GM19397 (cell line): ENCODE measurements around the gene POFUT2.

Experiments used
- ATAC-seq: cut with Tn5 transposase; IDR thresholded peaks from one replicate; pipeline ENCODE4 v1.9.1; 2021; ENCODE audit warnings: mild to moderate bottlenecking, moderate library complexity; ENCODE audit not compliant: unreplicated experiment

The POFUT2 gene

GRCh38 chr21:45283611-45284455 is 3.9 kb downstream of the POFUT2 start:
- no peak for ATAC-seq

GRCh38 chr21:45283035-45283610 is 4.6 kb downstream of the POFUT2 start:
- no peak for ATAC-seq

DNA sequence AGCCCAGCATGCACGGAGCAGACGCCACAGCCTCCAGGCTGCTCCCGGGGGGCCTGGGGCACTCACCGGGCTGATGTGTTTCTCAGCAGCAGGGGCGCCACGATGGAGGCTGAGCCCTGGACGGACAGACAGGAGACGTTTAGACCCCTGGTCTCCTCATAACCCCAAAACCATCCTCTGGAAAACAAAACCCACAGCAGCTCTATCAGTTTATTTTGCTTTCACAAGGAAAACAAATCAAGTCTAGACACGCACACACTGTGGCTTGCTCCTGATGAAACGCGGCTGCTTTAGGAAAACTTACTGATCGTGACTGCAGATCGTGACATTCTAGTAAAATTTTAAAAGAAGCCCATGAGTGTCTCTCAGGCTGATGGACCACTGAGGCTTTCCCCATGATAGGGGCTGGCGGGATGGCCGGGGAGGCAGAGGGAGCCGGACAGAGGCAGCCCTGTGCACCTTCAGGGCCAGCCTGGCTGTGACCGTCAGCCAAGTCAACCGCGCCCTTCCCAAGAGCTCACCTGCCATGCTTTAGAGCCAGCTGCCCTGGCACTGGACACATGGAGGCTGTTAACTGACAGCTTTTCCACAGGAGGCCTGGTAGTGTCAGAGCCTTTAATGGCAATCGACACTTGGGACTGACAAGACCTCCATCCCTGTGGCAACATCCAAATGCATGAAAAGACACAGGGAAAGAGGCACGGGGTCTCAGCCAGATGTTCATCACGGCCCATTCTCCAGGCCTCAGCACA is 5.2 kb downstream of the POFUT2 start:
- no peak for ATAC-seq

DNA sequence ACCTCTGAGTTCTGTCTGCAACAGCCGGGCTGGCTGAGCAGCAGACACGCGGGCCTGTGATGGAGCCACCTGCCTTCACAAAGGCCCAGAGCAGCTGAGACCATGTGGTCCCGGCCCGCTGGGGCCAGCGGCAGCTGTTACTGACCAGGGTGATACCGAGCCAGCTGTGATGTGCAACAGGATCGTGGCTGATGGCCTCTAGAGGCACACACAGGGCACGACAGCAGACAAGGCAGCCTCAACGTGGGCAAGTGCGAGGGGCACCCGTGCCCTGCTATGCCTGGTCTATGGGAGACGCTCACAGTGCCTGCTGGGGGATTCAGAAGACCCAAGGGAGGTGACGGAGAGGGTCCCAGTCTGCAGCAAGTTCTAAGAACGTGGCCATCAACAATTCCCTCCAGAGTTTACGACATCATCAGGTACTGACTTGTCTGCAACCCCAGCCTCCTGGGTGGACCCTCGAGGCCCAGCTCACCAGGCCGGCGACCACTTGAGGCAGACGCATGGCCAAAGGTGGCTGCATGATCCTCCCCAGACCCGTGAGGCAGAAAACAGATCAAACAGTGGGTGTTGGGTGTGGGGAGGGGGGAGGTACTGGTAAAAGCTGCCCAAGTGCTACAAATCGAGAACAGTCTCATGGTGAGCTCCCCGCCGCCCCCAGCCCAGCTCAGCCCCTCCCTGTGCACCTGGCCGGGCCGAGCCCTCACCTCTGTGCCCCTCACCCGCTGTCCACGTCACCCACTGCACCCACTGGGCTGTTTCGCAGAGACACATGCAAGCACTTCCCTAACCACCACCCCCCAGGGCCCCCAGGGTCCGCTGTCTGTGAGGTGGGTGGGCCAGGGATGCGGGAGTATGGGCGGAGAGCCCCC is 6.0 kb downstream of the POFUT2 start:
- no peak for ATAC-seq

- ATAC-seq, result no peak
Measured at GRCh38 chr21:45280969-45281368, 6.7 kb downstream of the POFUT2 start.

DNA sequence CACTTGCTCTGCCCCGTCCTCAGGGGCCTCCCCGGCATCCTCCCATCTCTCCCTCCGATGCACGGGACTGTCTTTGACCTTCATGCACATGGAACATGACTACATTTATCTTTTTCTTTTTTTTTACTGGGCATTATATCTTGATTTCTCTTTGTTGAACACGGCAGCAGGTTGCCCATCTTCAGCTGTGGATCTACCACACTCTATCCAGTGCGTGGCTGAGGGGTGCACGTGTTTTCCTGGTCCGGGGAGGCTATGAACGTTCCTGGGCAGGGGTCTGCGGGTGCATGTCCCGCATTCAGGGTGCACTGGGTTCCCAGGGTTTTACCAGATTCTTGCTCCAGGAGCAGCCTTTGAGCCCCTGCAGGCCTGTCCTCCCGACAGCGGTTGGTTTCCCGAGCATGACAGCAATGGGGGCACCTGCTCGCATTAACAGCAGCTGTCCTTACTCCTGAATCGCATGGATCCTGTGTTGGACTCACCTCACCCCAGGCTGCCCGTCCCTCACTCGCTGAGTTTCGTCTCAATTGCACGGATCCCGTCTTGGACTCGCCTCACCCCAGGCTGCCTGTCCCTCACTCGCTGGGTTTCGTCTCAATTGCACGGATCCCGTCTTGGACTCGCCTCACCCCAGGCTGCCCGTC is 7.4 kb downstream of the POFUT2 start:
- no peak for ATAC-seq

- no peak for ATAC-seq
Measured at GRCh38 chr21:45279446-45280177, 8.1 kb downstream of the POFUT2 start.

DNA sequence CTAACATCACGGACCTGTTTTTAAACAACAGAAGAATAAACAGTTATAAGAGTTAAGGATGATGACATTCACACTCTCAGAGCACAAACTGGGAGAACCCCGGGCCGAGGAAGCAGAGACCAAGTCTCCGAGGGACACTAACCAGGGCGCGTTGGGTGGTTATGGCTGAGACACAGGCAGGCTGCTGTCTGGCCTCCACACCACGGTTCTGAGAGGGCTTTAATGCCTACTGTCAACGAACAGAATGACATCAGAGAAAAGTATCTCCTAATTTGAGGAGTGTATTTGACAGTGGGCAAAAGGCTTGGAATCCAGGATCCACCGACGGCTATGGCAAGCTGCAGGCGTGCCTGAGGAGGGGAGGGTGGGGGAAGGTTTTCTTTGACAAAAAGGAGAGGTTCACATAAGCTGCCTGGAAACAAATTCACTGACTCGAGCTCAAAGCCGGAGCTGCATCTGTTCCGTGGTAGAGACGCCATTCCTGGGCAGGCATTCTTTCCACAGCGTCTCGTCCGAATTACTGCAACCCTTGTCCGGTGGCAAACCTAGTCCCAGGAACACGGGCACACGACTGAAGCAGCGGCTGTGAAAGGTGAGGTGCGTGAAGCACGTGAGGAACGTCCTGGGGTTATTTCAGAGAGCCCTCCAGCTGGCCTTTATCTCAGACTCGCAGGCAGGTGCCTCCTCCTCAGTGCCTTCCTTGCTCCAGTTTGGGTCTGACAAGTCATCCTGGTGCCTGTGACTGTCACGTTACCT is 9.4 kb downstream of the POFUT2 start:
- ATAC-seq, result no peak

DNA sequence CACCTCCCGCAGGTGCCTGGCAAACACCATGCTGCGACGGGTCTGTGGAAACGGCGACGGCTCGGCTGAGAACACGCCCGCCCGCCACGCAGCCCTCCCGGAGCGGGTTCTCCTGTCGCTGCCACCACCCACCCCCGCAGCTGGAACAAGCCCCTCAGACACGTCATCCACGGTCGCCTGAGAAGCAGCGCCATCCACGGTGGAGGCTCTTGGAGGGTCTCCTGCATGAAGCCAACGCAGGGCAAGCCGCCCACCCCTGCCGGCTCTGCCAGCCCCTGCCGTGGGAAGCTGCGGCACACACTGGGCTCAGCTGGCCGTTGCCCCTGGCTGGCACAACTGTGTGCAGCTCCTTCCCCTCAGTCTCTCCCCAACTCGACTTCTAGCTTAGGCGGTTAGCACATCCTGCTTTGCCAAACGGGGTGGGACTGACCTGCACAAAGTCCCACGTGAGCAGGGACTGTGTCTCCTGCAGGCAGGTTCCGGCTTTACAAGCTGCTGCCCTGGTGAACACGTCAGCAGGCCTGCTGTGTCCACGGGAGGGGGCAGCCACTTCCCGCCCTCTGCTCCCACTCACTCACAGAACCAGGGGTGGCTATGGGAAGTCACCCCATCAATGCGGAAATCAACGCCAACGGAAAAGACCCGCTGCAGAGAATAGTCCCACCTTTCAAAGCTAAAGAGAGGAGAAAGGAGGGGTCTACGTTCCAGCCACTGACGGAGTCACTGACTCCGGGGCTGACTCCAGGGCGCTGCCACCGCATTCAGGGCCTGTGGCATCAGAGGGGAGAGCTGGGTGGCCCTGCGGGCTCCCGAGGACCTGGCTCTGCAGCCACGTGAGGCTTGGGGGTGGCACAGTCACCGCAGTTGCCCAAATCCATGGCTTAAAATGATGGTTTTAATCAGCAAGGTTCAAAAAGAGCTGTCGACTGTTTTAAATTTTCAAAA is 10.3 kb downstream of the POFUT2 start:
- no peak for ATAC-seq

GRCh38 chr21:45276596-45276995 is 11.1 kb downstream of the POFUT2 start:
- ATAC-seq, result no peak

GRCh38 chr21:45270306-45270821 is 17.3 kb downstream of the POFUT2 start:
- no peak for ATAC-seq

GRCh38 chr21:45269861-45270260 is 17.8 kb downstream of the POFUT2 start:
- ATAC-seq, result no peak

GRCh38 chr21:45267390-45267760 is 20.3 kb downstream of the POFUT2 start:
- ATAC-seq, result no peak

DNA sequence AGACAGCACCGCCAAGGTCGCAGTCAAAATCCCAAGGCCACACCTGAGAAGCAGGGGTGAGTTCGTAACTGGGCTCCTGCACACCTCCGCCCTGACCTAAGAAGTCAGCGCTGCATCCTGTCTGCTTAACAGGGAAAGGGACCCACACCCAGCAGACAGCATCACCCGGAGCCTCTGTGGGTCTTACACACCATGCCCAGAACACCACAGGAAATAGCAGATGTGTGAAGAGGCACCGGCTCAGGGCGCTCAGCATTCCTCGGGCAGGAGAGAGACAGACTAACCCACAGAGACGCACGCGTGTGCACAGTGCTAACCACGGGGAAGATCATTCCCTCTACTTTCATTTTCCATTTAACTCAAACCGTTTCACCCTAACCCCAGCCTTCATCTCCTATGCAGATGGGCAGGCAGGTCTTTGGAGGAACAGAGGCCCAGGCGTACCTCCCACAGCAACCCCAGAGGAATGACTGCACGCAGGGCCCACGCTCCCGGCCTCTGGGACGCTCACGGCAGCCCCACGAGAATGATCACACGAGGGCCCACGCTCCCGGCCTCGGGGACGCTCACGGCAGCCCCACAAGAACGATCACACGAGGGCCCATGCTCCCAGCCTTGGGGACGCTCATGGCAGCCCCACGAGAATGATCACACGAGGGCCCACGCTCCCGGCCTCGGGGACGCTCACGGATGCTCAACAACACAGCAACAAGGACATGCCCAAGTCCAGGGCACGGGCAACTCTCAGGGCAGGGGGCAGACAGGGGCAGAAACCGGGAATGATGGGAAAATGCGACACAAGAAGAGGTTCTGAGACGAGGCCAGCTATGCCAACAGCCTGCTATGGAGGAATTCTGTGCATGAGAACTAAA is 20.9 kb downstream of the POFUT2 start:
- ATAC-seq, result no peak

DNA sequence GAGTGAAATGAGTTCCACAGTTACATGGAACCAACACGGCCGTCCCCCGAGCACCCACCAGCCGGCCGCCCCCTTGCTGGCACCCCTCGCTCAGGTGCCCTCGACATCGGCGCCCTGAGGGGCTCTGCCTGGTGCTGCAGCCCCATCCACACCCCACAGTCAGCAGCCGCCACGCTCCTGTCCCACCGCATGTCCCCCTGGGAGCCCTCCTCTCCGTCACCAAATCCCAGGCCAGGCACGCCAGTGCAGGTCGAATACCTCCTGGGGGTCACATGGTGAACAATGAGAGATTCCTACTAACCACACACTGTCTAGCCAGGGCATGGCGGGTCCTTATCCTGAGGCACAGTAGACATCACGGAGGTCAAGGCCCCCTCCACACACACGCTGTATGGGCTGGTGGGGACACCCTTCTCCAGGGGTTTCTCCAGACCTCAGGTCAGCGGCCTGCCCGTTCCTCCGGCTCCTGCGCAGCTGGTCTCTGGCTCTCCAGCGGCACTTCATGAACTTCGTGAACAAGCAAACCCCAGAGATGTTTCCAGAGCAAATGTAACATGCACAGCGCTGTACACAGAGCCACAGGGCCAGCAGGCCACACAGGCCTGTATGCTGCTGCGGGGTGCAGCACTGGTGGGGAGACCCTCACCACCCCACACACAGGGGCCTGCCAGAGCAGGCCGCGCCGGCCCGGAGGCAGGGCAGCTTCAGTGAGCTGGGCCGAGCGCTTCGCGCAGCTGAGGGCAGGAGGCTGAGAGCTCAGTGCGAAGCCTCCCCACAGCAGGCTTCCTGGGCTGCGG is 21.8 kb downstream of the POFUT2 start:
- ATAC-seq, result no peak

DNA sequence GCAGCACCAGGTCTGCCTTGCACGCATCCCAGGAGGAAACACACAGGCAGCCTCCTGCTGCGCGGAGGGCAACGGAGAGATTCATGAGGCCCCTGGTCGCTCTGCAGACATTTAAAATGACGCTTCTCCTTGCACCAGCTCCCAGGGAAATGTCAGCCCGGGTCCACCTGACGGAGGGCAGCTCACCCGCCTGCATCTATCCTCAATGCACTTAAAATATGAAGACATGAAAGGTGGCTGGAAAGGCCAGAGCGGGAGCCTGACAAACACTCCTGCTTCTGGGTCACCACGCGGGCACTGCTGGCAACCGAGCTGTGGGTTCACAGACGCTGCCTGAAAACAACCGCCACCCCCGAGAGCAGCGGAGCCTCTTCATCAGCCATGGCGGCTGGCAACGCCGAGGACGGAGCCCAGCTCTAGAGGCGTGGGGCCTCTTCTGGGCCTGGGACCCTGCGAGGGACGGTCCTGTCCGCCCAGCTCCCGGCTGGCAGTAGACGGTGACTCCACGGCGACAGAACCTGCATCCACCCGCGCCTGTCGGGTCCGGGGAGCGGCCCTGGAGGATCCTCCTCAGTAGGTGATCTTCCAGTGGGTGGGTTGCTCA is 22.7 kb downstream of the POFUT2 start:
- no peak for ATAC-seq
